GM12875 (cell line): ENCODE measurements around the gene MSLN.

Experiments used
- H3K4me3 ChIP-seq: one replicate; pipeline ENCODE4 v1.5.1; 2011; ENCODE audit warnings: low read depth, low read length, control low read depth
- TF ChIP-seq, protein P1 (sequence below): IDR thresholded peaks from 2 replicates; pipeline ENCODE4 v1.5.1; 2011; ENCODE audit warnings: low read depth, mild to moderate bottlenecking, control low read depth, inconsistent platforms, low read length, moderate library complexity, borderline replicate concordance; ENCODE audit not compliant: insufficient read depth

Gene MSLN

DNA sequence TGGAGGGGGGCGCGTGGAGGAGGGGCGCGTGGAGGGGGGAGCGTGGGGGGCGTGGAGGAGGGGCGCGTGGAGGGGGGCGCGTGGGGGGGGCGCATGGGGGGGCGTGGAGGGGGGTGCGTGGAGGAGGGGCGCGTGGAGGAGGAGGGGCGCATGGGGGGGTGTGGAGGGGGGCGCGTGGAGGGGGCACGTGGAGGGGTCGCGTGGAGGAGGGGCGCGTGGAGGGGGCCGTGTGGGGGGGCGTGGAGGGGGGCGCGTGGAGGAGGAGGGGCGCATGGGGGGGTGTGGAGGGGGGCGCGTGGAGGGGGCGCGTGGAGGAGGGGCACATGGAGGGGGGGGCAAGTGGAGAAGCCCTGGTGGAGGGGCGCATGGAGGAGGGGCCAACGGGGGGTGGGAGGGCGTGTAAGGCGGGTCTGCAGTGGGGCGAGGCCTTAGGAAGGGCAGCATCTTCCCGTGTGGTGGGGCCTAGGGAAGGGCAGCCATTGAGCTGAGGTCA lies 7.3 kb downstream of the MSLN start:
- no peak overlapping the region for H3K4me3 ChIP-seq

DNA sequence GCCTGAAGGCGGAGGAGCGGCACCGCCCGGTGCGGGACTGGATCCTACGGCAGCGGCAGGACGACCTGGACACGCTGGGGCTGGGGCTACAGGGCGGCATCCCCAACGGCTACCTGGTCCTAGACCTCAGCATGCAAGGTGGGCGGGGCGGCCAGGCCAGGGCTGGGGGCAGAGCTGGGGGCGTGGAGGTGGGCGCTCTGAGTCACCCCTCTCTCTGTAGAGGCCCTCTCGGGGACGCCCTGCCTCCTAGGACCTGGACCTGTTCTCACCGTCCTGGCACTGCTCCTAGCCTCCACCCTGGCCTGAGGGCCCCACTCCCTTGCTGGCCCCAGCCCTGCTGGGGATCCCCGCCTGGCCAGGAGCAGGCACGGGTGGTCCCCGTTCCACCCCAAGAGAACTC lies 7.9 kb downstream of the MSLN start:
- H3K4me3 ChIP-seq: no peak overlapping the region
- TF ChIP-seq, protein P1, sequence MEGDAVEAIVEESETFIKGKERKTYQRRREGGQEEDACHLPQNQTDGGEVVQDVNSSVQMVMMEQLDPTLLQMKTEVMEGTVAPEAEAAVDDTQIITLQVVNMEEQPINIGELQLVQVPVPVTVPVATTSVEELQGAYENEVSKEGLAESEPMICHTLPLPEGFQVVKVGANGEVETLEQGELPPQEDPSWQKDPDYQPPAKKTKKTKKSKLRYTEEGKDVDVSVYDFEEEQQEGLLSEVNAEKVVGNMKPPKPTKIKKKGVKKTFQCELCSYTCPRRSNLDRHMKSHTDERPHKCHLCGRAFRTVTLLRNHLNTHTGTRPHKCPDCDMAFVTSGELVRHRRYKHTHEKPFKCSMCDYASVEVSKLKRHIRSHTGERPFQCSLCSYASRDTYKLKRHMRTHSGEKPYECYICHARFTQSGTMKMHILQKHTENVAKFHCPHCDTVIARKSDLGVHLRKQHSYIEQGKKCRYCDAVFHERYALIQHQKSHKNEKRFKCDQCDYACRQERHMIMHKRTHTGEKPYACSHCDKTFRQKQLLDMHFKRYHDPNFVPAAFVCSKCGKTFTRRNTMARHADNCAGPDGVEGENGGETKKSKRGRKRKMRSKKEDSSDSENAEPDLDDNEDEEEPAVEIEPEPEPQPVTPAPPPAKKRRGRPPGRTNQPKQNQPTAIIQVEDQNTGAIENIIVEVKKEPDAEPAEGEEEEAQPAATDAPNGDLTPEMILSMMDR: no peak

More for the DNA sequence above, 7.3 kb downstream of the MSLN start:
- TF ChIP-seq, protein P1: no peak

DNA sequence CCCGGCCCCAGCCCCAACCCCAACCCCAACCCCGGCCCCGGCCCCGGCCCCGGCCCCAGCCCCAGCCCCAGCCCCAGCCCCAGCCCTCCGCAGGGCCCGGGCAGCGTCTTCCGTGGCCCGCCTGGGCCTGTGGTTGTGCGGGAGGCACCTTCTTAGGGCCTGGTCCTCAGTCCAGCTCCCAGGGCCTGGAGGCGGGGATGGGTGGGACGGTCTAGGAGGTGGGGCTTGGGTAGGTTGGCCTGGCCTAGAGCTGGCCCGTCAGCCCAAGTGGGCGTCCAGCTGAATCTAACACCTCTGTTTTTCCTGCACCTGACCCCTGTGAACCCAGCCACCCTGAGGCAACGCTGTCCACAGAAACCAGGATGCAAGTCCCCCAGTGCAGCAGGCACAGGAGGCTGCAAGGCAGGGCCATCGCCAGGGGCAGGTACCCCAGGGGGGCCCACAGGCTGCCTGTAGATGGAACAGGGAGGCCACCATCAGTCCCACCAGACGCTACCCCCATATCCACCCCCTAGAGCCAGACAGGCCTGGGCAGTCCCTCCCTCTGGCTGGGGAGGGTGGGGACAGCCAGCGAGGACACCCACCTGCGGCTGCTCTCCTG lies 8.8 kb downstream of the MSLN start:
- TF ChIP-seq, protein P1: no peak
- H3K4me3 ChIP-seq: no peak overlapping the region

DNA sequence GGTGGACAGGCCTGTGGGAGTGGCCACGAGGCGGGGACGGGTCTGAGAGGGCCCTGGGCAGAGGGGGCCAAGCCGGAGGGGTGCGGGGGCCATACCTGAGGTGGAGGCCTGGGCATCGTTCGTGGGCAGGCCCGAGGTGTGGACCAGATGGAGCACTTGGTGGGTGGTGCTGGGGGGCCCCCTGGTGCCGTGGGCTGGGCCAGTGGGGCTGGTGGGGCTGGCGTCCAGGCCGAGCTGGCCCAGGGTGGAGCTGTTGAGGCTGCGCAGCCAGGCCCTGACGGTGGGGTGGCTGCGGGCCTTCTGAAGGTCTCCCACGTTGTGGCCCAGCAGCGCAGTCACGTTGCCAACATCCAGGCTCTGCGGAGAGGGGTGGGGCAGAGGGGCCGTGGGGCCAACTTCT lies 9.4 kb downstream of the MSLN start:
- TF ChIP-seq, protein P1: no peak
- H3K4me3 ChIP-seq: no peak overlapping the region

DNA sequence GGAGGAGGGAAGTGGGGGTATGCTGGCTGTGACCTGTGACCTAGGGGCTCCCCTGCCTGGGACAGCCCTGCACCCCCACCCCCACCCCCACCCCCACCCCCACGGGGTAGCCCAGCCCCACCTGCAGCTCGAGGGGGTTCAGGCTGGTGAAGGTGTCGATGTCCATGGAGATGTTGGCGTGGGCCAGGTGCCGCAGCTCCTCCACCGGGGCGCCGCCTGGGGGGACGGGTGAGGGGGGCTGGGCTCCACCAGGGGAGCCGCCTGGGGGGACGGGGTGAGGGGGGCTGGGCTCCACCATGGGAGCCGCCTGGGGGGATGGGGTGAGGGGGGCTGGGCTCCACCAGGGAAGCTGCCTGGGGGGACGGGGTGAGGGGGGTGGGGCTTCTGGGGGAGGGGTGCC lies 9.9 kb downstream of the MSLN start:
- H3K4me3 ChIP-seq: no peak overlapping the region
- TF ChIP-seq, protein P1: no peak

DNA sequence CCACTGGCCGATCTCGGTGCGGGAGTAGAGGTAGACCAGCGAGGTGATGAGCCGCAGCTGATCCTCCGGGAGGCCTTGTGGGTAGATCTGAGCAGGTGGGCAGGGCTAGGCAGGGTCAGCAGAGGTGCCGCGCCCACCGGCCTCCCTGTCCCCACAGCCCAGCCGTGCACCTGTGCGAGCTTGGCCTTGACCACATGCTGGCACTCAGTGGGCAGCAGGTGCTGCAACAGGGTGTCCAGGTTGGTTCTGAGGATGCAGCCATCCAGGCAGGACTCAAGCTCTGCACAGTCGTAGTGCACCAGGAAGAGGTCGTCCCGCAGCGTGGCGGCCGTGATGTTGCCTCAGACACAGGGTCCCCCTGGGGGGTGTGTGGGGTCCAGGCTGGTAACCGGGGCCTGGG lies 12.4 kb downstream of the MSLN start:
- H3K4me3 ChIP-seq: no peak overlapping the region
- TF ChIP-seq, protein P1: no peak

DNA sequence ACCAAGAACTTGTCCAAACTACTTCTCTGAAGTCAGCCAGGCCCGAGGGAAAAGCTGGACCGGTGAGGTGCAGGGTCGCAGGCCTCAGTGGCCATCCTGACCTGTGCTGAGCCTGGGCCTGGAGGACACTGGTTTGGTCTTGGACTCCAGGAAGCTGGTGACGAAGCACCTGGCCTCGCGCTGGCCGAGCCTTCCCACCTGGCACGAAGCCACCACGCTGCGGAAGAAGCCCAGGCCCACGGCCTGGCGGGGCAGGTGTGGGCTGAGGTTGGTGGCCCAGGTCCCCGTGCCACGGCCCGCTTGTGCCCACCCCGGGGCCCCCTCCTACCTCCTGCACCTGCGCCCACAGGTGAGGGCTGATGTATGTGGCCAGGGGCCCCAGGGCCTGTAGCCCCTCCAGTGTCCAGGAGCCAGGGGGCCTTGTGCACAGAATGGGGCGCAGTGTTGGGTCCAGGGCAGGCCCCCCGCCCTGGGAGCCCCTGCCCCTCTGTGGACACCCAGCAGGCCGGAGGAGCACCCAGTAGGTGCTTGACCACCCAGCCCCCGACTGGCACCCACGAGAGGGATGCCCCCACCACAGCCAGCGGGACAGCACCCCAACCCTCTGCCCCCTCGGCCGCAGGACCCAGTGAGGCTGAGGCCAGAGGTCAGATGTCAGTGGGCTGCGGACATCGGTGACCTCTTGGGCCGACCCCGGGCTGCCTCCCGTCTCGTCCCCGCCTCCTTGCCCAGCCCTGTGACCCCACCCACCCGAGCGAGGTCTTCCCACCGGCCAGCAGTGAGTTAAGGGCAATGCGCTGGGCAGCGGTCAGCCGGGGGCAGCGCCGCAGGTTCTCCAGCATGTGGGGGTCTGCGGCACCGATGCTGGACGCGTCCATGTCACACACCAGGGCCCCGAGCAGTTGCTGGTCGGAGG lies 13.8 kb downstream of the MSLN start:
- TF ChIP-seq, protein P1: no peak

More for the DNA sequence above, 13.8 kb downstream of the MSLN start:
- H3K4me3 ChIP-seq: no peak overlapping the region
